ENCODE measurements around the gene ITGB6.
A peak's percentile ranks its signal among the peaks of the same experiment; 100 is the strongest.
"Not testable (repeated sequence)": the region's sequence is repeated elsewhere in the genome, so short reads cannot be mapped to it uniquely, and the experiment has no call there.

The ITGB6 gene

DNA sequence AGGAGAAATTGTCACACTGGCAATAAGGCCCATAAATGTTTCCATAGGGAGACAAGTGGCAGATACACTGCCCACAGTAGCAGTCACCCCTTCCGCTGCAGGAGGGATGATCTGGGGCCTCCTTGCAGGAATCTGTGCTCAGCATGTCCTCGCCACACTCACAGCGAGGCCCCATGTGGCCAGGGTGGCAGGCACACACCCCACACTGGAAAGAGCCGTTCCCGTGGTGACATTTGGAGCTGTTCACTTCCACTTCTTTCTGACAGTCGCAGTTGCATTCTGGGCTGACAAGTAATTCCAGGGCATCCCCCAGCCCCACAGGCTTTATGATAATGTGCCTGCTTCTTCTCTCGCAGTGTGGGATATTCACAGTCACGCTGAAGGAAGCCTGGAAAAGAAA is 62.6 kb downstream of the ITGB6 start:
- no peak for DNase-seq

DNA sequence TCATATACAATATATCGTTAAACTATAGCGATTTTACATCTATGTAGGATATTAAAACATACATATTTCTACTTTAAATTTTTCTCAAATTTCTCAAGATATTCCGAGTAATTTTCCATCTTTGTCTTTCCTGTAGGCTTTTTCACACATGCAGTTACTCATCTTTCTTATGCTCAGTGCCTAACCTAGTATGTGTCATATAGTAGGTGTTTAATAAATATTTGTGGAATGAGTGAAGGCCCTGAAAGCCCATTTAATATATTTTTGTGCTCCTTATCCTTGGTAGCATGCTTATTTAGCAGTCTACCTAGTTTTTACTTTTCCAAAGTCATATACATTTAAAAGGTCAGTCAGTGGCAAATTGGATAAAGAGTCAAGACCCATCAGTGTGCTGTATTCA is 67.3 kb downstream of the ITGB6 start:
- no peak for DNase-seq

DNA sequence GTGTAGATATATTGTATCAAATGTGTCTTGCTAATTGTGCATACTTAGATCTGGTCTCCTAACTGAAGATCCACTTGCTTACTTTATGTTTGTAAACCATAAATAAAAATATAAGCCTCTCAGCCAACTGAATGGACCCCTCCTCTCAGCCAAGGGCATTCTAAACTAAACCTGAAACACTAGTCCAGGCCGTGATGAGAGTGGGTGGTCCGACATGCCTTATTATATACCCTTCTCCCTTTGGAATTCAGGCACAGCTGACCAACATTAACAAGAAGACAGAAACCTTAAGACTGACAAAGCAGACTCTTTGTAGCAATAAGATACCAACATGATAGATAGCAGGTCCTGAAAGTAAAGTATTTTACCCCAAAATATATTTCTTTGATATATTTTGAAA is 73.3 kb downstream of the ITGB6 start:
- no peak for DNase-seq

DNA sequence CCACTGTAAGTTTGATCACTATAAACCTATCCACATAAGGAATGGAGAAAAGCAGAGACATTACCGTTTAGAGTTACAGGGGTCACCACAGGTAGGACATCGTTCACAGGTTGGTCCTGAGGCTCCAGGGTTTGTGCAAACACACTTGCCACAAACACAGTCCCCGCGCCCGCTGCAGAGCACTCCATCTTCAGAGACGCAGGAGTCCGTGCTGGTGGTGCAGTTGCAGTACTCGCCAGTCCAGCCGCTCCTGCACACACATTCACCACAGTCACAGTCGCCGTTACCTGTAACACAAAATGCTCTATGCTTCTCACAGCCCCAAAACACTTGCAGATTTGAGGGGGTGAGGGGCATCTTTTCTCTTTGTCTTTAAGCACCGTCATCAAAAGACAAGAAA is 73.8 kb downstream of the ITGB6 start:
- DNase-seq: no peak

DNA sequence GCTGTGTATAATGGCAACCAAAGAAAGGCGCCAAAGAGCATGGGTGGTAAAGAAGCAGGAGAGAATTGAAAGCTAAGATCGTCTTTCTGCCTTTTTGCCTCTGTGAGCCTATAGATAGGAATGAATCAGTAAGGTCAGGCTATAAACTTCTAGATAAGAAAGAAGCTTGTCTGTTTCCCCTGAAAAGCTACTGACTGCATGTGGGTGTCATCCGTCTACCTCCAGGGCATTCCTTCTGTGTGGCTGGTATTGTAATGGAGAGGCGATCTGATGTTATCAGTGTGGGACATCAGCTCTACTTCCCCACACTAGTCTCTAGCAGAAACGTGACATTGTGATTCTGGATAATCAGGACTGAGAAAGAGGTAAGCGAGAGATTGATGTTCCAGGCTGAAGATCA is 74.2 kb downstream of the ITGB6 start:
- DNase-seq: peak; percentile 10

DNA sequence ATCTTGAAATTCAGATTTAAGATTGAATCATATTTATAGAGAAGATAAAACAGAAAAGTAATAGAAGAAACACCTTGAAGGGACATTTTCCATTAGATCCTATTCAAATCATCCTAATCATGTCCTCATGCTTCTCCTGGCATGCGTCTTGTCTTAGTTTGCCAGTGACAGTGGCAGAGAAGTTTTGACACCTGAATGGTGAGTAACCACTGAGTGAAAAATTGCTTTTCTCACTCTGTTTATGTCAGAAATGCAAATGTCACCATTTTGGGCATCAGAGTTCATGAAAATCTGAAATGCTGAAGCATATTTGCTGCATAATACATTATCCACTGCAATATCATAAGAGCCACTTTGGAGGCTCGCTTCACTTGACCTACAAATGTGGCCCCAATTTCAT is 74.7 kb downstream of the ITGB6 start:
- no peak for DNase-seq

DNA sequence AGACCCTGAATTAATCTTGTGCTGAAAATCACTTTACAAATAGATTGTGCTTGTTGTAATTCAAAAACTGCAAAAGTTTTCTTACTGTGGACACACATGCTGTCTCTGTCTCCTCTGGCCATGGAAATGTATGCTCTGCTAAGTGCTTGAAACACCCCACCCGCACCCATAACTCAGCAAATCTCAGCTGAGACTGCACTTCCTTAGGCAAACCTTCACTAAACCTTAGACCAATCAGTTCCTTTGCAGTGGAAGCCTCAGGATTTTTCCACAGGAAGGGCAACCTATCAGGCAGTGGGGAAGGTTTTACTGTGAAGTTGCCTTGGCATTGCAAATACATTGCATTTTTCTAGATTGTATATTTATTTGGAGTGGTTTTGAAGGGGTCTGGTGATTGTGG is 75.5 kb downstream of the ITGB6 start:
- DNase-seq: no peak

DNA sequence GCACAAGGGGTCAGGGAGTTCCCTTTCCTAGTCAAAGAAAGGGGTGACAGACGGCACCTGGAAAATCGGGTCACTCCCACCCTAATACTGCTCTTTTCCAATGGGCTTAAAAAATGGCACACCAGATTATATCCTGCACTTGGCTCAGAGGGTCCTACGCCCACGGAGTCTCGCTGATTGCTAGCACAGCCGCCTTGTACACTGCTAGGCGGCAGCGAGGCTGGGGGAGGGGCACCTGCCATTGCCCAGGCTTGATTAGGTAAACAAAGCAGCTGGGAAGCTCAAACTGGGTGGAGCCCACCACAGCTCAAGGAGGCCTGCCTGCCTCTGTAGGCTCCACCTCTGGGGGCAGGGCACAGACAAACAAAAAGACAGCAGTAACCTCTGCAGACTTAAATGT is 85.4 kb downstream of the ITGB6 start:
- not testable (repeated sequence) for DNase-seq

DNA sequence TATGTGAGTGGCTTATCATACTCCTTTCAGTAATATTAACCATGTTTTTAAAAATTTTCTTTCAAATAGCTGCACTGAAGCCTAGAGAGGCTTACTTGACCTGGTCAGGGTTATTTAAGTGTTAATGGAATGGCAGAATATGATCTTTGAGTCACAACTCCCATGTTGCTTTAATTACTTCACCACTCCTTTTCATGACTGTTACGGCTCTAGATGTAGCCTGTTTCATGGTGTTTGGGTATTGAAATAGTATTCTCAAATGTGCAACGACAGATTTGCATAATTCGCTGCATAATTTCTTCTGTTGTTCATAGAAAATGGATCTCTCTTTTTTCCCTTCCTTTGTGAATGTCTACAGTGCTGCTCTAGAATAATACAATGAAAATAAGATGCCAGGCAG is 86.1 kb downstream of the ITGB6 start:
- DNase-seq: no peak

DNA sequence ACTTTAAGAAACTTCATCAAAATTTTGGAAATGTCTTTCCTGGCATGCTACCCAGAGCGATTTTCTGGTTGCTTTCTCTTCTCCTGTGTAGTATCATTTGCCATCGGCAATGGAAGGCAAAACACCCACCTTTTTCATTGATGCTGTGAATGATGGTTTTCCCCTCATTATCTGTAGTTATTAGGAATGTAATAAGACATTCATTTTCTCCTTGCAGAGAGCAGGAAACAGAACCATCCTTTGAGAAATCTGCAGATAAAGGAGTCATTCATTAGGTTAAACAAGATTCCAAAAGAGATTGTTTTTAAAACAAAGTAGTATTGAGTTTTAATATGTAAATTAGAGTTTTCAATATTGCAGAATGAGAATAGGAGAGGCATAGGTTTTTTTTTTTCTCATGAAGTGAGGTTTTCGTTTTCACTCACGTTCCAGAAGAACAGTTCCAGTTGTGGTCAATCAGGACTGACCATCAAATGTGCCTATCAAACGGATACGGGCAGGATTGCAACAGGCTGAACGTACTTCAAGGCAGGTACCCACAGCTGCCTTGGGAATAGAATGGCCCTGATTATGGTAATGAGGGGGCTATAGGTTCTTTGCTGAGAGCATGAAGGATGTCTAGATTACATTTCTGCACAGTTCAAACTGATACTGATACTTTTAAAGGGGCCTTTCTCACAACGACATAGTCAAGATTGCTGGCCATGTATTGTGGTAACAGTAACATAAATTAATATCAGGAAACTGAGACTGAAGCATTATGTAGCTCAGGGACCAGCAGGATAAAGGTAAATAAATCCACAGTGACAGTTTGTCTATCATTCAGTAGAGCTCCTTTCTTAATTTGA is 87.9 kb downstream of the ITGB6 start:
- DNase-seq: no peak

DNA sequence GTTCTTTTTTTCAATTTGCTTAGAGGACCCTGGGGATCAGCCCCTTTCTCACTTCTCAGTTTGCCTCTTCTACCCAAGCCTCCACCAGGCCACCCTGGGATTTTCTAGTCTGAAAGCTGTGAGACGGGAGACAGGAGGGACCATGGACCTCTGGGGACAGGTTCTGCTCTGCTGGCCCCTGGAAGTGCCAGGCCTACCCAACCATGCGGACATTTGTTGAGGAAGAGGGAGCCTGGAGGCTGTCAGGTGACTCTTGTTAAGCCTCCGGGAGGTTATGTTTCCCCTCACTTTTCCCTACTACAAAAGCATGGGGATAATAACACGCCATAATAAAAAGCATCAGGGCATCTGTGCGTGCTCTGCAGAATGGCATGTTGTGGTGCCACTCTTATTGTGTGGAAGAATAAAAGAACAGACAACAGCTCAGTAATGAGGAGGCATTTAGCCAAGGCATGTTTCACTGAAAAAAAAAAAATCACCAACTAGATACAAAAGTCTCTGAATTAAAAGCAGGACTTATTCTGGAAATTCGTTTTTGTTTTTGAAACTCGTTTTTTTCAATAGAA is 89.3 kb downstream of the ITGB6 start:
- no peak for DNase-seq

DNA sequence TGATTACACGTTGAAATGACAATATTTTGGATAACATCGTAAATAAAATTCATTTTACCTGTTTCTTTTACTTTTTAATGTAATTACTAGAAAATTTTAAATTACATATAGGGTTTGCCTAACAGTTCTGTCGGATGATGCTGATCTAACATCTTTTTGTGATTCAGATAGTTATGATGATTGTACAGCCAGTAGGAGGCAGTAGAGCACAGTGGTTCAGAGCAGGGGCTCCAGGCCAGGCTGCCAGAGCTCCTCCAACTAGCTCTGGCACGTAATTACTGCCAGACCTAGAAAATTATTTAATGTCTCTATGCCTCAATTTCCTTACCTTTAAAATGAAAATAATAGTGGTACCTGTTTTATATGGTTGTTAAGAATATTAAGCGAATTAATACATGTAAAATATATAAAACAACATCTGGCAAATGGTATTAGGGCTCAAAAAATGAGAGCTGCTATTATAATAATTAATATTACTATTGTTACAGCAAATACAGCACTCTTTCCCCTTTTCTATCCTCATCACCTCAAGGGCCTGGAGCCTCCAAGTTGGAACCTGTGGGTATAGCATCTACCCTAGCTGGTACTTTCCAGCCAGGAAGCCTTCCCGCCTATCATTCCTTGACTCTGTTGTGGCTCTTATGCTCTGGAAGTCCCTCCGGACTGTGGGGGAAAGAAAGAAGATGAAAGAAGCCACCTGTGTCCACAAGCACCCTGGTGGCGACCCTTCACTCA is 90.0 kb downstream of the ITGB6 start:
- DNase-seq: peak; percentile 74

DNA sequence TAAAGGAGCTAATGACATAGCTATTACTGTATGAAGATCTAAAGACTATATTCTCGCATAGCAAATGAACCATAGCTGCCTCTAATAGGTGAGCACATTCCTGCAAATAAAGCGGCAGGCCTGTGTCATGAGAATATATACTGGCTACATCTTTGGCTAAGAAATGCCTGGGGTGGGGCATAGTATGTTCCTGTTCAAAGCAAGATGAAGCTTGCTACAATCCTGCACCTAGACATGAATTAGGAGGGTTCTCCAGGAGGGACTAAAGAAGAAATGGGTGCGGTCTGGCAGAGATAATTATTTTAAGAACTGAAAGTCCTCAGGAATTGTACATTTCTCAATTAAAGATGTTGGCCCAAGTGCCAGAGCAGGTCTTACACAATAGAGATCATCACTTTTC is 90.8 kb downstream of the ITGB6 start:
- no peak for DNase-seq

DNA sequence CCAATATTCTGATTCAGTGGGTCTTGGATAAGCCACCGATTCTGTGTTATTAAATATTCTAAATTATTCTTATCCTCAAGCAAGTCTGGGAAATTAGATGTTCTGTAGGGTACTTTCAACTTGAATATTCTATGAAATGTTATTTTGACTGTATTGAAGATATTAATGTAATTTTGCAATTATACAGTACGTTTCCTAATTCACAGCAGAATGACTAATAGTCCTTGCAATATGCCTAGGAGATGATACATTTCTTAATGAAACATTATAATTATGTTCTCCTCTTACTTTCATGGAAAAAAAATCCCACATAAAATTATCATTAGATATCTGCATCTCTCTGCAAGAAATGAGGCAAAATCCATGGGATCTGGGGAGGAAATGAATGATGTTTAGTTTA is 91.4 kb downstream of the ITGB6 start:
- no peak for DNase-seq

DNA sequence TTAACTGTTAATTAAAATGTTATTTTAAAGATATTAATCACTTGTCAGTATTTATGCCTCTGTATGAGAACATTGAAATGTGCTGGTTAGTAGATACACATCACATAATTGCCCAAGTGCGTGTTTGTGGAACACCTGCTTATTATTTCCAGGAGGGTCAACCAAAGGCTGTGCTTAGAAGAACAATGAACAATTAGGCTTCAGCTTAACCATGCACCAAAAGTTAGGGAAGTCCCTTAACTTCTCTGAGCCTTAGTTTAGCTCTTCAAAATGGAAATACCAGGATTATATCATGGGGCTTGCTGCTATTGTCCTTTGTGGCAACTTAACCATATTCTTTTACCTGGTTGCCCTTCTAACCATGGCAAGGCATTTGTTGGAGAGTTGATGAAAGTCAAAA is 94.7 kb downstream of the ITGB6 start:
- DNase-seq: no peak

DNA sequence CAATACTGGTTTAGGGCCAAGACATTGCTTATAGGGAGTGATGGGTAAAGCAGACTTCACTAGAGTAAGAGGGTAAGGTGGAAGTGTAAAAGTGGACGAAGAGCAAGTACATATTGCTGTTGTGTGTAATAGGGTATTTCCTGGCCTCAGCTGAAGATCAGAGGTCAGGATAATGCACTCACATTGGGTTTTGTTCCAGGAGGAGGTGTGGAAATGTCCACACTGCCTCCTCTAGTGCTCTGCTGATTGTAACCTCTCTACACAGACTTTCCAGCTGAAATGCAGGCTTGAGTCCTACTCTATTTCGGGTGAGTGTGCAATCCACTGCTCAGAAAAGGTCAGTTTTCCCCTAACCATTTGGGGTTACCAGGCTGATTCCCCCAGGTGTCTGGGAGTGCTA is 96.0 kb downstream of the ITGB6 start:
- DNase-seq: no peak

DNA sequence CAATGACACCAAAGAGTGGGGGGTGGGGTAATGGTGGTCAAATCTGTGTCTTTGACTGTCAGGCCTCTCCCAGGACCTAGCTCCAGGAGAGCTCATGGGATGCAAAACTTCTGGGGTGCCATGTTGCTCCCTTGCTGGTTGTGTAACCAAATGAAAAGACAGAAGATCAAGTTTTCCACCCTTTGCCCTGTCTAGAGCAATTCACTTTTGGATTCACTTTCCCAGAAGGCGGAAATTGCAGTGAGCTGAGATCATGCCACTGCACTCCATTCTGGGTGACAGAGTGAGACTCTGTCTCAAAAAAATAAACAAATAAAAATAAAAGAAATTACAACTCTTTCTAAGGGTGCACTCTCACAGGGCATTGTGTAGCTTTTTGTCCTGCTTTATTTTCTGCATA is 102.7 kb downstream of the ITGB6 start:
- no peak for DNase-seq

DNA sequence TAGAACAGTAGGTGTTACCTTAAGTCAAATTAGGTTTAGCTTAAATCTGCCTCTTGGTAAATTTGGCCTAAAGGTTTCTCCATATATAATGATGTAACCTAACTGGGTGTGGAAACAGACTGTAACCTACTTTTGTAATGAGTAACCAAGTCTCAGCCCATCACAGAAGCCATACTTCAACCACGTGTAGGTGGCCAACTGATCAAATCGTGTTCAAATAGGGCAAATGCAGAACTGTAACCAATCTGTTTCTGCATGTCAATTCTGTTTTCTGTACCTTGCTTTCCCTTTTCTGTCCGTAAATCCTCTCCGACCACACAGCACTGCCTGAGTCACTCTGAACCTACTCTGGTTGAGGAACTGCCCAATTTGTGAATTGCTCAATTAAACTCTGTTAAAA is 103.7 kb downstream of the ITGB6 start:
- no peak for DNase-seq

DNA sequence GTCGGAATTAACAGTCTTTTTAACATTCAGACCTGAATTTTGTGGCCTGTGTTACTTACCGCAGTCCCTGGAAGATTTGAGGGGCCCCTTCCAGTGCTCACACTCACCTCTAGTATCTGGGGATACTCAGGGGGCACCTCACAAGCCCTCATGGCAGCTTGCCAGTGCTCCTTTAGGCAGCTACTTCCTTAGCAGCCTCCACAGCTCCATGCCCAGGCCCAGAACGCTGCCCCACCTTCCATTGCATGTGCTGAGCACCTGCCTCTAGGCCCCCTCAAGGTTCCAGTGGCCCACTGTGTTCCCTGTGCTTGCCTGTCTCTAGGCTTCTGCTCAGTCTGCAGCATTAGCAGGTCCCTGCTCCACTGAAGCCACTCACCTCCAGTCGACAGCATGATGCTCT is 107.6 kb downstream of the ITGB6 start:
- DNase-seq: no peak

DNA sequence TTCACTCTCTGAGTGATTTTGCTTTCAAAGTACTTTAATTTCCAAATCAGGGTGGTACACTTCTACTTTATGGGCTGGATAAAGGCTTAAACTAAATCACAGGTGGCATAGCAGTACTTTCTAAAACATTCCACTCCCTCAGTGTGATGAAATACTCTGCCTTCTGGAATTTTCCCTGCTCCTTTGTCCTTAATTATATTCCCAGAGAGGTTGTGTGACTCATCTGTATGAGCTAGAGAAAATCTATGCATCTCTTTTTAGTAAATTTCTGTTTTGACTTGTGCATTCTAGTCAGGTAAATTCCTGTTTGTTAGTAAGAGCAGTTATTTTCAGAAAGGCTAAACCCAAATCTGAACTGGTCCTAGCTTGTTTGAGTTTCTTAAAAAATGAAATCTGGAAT is 108.7 kb downstream of the ITGB6 start:
- DNase-seq: no peak

DNA sequence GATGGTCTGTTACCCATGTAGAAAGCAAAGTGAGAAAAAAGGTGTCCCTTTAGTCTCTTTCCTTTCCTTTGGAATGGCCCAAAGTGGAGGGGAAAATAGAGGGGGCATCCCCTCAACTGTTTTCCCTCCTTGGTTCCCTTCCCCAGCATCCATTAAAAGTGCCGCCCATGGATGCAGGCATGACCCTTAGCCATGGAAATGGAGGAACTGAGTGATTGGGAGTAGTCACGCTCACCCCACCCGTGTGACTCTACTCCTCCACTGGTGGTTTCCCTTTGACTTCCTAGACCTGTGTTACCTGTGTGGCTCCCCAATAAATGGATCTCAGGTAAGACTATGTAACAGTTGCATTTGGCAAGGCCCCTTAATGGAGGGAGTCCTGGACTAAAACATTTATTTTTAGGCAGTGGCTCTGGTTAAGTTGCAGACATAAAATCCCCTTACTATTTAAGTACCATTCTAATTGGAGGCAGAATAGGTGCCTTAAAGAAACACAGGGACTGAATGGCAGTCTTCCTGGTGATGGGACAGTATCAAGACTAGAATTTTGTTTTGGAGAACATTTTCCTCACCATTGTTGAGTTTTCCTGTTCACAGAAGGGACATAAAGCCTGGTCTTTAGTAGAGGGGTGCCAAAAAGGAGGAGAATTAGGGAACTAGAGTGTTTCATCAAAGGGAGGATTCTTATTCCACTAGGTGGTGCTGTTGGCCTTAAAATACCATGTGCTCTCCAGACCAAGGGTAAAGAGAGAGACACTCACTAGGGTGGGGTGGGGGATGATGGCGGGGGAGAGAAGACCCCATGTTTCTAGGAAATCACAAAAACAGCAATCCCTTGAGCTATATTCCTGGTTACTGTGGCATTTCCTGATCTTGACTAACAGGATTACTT is 112.0 kb downstream of the ITGB6 start:
- DNase-seq: peak; percentile 54

DNA sequence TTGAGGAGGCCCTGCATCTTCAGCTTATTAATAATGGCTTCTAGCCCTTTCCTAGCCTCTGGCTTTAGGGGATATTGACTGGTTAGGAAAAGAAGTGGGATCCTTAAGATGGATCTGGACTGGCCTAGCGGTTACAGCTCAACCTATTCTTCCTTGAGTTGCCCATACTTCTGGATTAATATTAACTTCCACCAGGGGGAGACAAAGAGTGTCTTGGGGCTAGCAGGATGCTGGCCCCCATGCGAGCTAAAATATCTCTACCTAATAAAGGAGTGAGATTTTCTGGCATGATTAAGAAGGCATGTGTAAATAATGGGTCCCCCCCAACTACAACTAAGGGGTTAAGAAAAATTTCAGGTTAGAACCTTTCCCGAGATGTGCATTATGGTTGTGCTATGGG is 114.4 kb downstream of the ITGB6 start:
- DNase-seq: peak; percentile 6
